Hepatocyte (in vitro differentiated cells): ENCODE measurements around the gene CSHL1.
"Not testable (repeated sequence)": the region's sequence is repeated elsewhere in the genome, so short reads cannot be mapped to it uniquely, and the experiment has no call there.

Experiments
- CTCF ChIP-seq: fragments of 200-600 bp; sonication (generic); IDR thresholded peaks from 2 replicates; pipeline ENCODE4 v1.5.1; 2016; ENCODE audit warnings: antibody characterized with exemption, mild to moderate bottlenecking; ENCODE audit not compliant: poor library complexity
- EZH2 ChIP-seq: fragments of 200-600 bp; sonication (generic); IDR thresholded peaks from 2 replicates; pipeline ENCODE4 v1.6.1; 2016; ENCODE audit warnings: antibody characterized with exemption, mild to moderate bottlenecking, borderline replicate concordance

- peak; percentile 25 for TF ChIP-seq CTCF
- TF ChIP-seq EZH2 = not testable (repeated sequence)
Observed at GRCh38 chr17:63892316-63893037, 18.6 kb downstream of the CSHL1 start.
